KOPT-K1 (cell line): ENCODE data around the gene LZTS2.
"Not testable (repeated sequence)": the region's sequence is repeated elsewhere in the genome, so short reads cannot be mapped to it uniquely, and the experiment has no call there.

ENCODE experiments used
- H3K27ac ChIP-seq: fragments of 200-600 bp; sonication (generic); 2 replicates; pipeline ENCODE4 v1.5.1; 2016; ENCODE audit warnings: antibody characterized with exemption, mild to moderate bottlenecking, low read depth, low read length; ENCODE audit not compliant: poor library complexity, severe bottlenecking
- H3K36me3 ChIP-seq: fragments of 200-600 bp; sonication (generic); 2 replicates; pipeline ENCODE4 v1.5.1; 2017; ENCODE audit warnings: antibody characterized with exemption, mild to moderate bottlenecking, low read length, moderate library complexity; ENCODE audit not compliant: insufficient read depth
- H3K9me3 ChIP-seq: fragments of 200-600 bp; sonication (generic); 2 replicates; pipeline ENCODE4 v1.5.1; 2017; ENCODE audit warnings: antibody characterized with exemption, low read length, mild to moderate bottlenecking; ENCODE audit not compliant: insufficient read depth, poor library complexity, severe bottlenecking

The LZTS2 gene

DNA sequence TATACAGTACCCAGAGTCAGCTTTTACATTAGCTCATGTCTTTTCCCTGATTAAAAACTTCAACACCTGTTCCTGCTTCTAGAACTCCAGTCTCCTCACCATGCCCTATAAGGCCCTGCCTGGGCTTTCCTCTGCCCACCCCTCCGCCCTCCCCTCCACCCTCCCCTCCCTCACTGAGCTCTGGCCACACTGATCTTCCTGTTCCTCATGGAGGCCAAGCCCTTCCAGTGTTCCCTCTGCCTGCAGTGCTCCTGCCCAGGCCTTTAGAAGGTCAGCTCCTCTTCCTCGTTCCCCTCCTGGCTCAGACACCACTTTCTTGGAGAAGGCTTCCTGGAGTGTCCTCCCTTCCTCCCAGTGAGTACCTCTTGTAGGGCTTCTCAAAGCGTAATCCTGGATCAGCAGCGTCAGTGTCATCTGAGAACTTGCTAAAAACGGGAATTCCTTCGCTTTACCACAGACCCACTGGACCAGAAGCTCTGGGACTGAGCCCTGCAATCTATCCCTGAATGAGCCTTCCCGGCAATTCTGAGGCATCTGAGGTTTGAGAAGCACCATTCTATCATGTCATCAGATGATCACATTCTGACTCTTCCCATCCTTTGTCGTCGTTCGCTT is 27.6 kb downstream of the LZTS2 start:
- no peaks in the 10 kb centered on the region for H3K9me3 ChIP-seq
- H3K27ac ChIP-seq = no peak overlapping the region

DNA sequence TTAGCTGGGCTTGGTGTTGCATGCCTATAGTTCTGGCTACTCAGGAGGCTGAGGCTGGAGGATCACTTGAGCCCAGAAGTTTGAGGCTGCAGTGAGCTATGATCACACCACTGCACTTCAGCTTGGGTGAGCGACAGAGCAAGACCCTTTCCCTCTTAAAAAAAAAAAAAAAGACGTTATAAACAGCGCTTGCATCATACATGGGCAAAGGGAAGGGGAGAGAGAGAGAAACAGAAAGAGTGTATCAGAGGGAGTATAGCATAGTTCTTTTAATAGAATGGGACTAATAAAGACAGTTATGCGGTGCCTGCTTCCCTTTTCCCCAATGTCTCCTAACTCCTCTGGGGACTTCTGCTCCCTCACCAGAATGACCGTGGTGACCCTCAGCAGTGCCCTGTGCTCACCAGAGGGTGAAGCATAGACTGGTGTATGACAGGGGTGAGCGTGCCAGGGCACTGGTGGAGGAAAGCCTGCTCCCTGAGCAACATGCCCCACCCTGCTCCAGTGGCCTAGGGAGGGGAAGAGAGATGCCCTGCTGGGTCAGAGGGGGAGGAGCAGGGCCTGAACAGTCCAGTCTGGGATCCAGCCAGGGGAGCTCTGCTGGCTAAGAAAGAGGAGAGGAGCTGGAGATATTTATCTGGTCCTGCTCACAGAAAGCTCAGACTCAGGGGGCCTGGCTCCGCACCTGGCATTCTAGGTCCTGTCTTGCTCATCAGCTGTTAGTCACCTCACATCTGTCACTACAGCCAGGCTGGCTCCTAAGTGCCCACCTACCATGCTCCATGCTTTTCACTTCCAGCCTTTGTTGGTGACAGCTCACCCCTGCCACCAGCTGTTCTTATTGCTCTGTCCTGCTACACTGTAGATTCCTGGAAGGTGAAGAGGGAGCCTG is 29.1 kb downstream of the LZTS2 start:
- Histone ChIP-seq H3K27ac (no peak overlapping the region), H3K36me3 (no peaks in the 10 kb centered on the region), H3K9me3 (no peaks in the 10 kb centered on the region)

More for the DNA sequence above, 27.6 kb downstream of the LZTS2 start:
- H3K36me3 ChIP-seq = no peaks in the 10 kb centered on the region

DNA sequence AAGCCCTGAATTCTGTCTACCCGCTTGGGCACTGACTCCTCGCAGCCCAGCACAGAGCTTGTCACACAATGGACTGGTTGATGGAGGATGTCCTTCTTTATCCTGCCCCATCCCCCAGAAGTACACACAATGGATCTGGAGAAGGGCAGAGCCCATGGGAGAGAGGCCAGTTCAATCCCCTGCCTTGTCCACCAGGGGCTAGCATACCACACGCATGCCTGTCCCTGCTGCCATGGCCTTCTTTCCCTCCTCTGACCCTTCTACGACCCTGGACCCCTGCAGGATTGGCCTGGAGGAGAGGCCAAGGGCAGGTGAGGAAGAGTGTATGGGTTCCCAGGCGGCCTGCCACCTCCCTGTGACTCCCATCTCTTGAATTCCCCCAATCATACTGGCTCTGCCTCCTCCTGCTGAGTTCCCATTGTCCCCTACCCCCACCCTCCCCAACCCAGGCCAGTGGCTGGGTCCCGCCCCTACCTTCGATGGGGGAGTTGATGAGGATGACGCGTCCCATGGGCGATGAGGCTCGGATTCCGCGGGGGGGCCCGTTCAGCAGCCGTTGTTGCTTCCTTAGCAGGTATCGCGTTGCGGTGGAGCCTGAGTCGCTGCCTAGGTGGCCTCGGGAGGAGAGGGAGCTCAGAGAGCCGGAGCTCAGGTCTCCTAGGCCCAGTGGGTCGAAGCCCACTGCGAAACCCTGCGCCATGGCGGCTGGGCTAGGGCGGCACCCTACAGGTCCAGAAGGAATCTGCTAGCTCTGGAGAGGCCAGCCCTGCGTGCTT is 30.1 kb downstream of the LZTS2 start:
- H3K9me3 ChIP-seq = no peaks in the 10 kb centered on the region
- H3K27ac ChIP-seq = no peak overlapping the region

DNA sequence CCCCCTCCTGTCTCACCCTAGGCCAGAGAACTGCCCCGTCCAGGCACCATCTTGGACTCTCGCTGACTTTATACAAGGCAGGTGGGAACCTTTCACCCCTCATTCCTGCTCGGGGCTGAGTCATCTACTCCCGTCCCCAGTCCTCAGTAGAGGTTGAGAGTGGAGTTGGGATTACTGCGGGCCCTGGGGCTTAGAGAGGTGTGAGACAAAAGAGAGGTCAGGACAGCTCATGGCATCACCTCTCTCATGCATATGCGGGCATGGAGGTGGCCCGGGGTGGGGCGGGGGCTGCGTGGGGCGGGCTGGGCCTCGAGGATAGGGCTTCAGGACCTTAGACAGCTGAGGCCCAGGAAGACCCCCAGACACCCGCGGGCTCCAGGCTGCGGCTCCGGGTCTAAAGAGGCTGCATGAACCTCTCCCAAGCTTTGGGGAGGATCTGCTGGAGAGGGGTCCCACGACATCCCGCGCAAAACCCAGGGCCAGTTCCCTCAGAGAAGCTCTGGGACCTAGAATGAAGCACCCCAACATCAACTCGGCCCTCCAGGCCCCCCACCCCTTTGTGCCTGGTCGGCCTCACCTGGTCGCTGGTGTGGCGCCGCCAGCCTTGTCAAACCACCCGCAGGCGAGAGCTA is 31.0 kb downstream of the LZTS2 start:
- Histone ChIP-seq H3K27ac (no peak overlapping the region), H3K9me3 (no peaks in the 10 kb centered on the region), H3K36me3 (no peaks in the 10 kb centered on the region)

More for the DNA sequence above, 30.1 kb downstream of the LZTS2 start:
- no peaks in the 10 kb centered on the region for H3K36me3 ChIP-seq

DNA sequence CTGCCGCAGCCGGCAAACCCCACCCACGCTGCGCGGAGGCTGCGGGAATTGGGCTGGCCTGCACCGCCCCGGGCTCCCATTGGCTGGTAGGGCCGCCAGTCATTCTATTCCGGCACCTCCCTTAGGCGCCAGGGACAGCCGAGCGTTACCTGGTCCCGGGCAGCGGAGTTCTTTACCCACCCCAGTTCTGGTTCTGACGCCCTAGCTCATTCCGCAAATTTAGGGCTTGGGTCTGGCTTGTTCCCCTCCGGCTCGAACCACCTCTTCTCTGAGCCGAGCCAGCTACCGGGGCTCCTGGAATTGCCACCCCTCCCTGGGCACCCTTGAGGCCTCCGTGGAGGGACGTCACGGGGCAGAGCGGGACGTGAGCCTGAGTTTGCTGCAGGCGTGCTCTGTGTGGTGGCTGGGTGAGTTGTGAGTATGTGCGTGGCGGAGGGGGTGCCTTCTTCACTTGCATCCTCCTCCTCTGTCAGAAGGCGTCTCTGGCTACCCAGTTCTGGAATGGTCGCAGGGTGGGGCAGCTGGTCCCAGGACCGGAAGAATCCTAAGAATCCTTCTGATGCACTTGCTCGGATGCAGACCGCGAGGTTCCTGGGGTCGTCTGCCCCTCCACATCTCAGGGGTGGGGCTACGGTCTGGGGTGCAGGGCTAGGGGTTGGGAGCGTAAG is 31.7 kb downstream of the LZTS2 start, which contains the start of the genes PDZD7 and SFXN3:
Gene PDZD7, minus strand, starts transcription at position 2 of the 668 bp plus-strand sequence. CDS start 910 bp downstream, outside the sequence.
Gene SFXN3, plus strand, starts transcription at position 107 of the 668 bp plus-strand sequence. CDS start 3,461 bp downstream, outside the sequence.
- Histone ChIP-seq H3K9me3 (no peaks in the 10 kb centered on the region), H3K36me3 (no peaks in the 10 kb centered on the region), H3K27ac (no peak within 1 kb of the TSS)

DNA sequence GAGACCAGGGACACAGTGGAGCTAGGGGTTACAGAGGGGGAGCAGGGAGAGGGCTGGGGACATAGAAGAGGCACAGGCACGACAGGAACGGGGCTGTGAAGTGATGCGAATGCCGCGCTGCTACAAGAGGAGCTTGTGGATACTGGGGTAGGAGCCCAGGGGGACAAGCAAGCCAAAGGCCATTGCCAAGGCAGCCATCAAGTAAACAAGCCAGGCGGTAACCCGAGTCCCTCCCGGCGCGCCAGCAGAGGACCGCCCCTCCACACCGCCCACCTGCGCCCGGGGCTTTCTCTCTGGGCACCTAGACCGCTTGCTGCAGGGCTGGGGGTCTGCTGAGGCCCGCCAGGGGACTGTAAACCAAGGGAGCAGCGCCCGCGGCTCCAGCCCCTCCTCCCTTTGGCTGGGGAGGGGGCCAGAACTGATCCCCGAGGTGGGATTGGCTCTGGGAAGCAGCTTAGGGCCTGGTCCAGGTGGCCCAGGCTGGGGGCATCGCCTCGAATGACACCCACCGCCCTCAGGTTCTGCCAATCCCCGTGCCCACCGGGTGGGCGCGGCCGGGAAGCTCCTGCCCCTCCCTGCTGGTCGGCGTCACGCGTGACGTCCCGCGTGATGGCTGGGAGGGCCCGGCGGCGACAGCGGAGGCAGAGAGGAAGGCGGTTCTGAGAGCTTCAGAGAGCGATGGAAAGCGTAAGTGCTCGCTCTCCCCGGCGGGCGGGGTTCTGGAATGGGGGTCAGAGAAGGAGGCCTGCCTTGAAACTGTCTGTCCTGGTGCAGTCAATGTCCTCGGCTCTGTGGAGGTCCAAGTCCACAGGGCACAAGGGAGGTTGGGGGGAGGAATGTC is 32.4 kb downstream of the LZTS2 start:
- no peaks in the 10 kb centered on the region for H3K36me3 ChIP-seq
- H3K27ac ChIP-seq = no peak overlapping the region
- H3K9me3 ChIP-seq = no peaks in the 10 kb centered on the region

DNA sequence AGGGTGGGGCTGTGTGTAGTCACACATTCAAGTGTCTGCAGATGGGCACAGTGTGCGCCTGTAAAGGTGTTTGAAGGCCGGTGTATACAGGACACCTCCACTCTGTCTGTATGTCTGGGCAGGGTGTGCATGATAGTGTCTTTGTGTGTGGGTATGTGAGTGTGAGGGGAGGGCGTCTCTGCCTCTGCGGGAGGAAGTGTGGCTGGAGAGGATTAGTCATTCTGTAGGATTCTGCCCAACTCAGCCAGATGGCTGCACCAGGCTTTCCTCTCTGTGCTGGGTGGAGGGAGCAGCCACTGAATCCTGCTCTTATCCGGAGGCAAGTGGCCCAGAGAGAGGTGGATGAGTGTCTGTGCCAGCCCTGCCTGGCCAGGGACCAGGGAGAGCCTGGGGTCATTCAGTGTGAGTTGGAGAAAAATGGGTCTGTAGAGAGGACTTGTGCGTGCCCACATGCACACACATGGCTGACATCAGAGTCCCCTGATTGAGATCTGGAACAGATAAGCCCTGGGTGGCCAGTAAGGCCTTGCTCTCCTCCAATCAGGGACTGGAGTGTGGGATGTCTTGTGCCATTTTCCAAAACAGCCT is 33.1 kb downstream of the LZTS2 start:
- Histone ChIP-seq H3K36me3 (no peaks in the 10 kb centered on the region), H3K9me3 (no peaks in the 10 kb centered on the region), H3K27ac (no peak overlapping the region)

DNA sequence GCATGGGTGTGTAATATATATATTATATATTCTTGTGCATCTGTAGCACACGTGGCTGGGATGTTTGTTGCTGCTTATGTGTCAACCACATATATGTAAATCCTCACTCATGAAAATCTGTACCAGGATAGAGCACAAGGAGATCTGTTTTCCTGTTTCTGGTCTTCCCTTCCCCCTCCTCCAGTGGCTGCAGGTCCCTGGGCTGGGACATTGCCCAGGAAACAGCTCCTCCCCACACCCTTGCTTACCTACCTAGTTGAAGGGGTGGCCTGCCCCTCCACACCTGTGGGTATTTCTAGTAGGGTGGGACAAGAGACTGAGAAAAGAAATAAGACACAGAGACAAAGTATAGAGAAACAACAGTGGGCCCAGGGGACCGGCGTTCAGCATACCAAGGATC is 33.7 kb downstream of the LZTS2 start:
- no peaks in the 10 kb centered on the region for H3K9me3 ChIP-seq
- no peaks in the 10 kb centered on the region for H3K36me3 ChIP-seq
- H3K27ac ChIP-seq = no peak overlapping the region

DNA sequence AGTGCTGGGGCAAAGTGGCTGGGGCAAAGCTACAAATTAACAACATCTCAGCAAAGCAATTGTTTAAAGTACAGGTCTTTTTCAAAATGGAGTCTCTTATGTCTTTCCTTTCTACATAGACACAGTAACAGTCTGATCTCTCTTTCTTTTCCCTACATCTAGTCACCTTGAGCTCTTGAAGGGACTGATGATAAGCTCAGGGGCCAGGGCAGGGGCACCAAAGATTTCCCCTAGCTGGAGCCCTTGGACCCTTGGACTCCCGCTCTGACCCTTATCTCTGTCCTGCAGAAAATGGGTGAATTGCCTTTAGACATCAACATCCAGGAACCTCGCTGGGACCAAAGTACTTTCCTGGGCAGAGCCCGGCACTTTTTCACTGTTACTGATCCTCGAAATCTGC is 34.8 kb downstream of the LZTS2 start:
- not testable (repeated sequence) for H3K36me3 ChIP-seq, H3K27ac ChIP-seq

DNA sequence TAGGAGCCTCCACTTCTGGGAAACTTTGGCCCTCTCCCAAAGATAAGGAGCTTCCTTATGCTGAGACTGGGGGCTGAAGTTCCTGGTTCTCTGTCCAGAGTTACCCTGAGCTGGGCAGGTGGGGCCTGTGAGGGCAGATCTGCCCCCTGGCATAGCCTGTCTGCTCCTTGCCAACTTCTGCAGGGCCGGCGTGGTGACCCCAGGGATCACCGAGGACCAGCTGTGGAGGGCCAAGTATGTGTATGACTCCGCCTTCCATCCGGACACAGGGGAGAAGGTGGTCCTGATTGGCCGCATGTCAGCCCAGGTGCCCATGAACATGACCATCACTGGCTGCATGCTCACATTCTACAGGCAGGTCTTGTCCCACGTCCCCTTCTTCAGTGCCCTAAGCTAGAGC is 35.7 kb downstream of the LZTS2 start:
- Histone ChIP-seq H3K36me3 (no peaks in the 10 kb centered on the region), H3K9me3 (no peaks in the 10 kb centered on the region), H3K27ac (no peak overlapping the region)

More for the DNA sequence above, 34.8 kb downstream of the LZTS2 start:
- H3K9me3 ChIP-seq = not testable (repeated sequence)

DNA sequence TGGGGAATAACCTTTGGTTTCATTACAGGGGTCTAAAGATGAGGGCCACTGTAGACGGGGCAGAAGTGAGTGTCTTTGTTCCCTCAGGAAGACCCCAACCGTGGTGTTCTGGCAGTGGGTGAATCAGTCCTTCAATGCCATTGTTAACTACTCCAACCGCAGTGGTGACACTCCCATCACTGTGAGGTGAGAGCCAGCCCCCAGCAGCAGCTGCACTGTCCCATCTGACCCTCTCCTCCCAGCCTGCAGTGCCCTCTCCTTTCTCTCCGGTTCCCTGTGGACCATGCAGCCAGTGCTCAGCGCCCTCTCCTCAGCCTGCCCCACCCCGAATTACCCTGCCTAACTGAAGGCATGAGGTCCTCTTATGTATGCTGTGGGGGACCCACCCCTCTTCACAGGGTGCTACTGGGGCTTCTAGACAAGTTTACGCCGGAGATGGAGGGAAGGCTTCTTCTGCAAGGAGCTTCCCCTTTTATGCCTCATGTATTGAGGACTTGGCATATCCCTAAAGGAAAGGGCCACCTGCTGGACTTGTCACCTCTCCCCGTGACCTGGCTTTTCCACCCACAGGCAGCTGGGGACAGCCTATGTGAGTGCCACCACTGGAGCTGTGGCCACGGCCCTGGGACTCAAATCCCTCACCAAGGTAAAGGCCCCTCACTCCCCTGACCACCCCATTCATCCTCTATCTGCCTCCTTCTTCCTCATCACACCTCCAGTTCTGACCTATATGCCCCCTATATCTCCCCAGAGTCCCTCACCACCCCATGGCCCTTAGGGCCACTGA is 36.5 kb downstream of the LZTS2 start:
- Histone ChIP-seq H3K27ac (no peak overlapping the region), H3K36me3 (no peaks in the 10 kb centered on the region), H3K9me3 (no peaks in the 10 kb centered on the region)

DNA sequence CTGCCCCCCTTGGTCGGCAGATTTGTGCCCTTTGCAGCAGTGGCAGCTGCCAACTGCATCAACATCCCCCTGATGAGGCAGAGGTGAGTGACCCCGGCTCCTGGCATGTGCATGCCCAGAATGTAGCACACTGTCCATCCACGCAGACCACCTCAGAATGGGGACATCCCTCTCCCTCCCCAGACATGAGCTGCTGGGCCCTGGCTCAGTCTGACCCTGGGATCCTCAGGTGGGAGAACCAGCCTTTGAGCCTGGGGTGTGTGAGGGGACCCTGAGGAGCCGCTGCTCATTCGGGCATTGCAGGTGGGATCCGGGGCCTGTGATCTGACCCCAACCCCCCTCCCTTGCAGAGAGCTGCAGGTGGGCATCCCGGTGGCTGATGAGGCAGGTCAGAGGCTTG is 37.1 kb downstream of the LZTS2 start:
- H3K9me3 ChIP-seq = no peaks in the 10 kb centered on the region
- no peaks in the 10 kb centered on the region for H3K36me3 ChIP-seq
- H3K27ac ChIP-seq = no peak overlapping the region

DNA sequence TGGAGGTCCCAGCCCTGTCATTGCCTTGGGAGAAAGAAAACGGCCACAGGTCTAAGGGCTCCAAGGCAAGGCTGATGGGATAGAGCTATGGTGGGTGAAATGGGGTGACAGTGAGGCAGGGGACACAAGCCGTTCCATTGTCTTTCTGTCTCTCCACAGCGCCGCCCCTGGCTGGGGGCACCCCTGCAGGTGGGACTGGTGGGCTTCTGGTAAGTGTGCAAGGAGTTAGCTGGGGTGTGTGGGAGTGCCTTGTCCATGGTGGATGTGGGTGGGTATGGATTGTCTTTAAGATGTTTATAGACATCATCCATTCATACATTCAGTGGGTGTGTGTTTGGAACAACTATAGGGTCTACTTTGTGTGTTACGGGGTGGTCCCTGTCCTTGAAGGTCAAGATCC is 38.9 kb downstream of the LZTS2 start:
- Histone ChIP-seq H3K9me3 (no peaks in the 10 kb centered on the region), H3K36me3 (no peaks in the 10 kb centered on the region)

More for the DNA sequence above, 38.9 kb downstream of the LZTS2 start:
- no peak overlapping the region for H3K27ac ChIP-seq
